ENCODE data around the gene CAMK2A.

- TF ChIP-seq CTCF (IDR thresholded peaks at IDR 0.05) (no peak), POLR2AphosphoS5 (IDR thresholded peaks at IDR 0.05) (no peak)
These were observed 61.8 kb downstream of the CAMK2A start for GRCh38 chr5:150227606-150228273.

Data from gastroesophageal sphincter (tissue), 3 donors.